H1 (cell line): ENCODE results near the gene OPHN1. TPM values are rescaled to one million over a fixed set of nuclear protein-coding genes. Genes with fewer than 3 reads are reported as not detected.

Experiments
- CTCF ChIA-PET: fragments of 300-600 bp; sonication (Branson Sonifier 250); formaldehyde crosslinking; loops from one replicate; lab custom pipeline; 2021; ENCODE audit not compliant: partially characterized antibody; lab: Charles Lee
- POLR2A ChIA-PET: fragments of 300-600 bp; sonication (Branson Sonifier 250); formaldehyde crosslinking; loops from one replicate; lab custom pipeline; 2021; ENCODE audit warnings: inconsistent platforms; ENCODE audit not compliant: partially characterized antibody; lab: Charles Lee
- DNase-seq, 2 experiments: peaks; one replicate each; pipeline versions ENCODE4 v3.0.0 to v3.0.0-alpha.2; 2010 to 2022; ENCODE audit warnings: low spot score in 2 of 2, low read depth in 1 of 2, mixed read lengths in 1 of 2
- FAIRE-seq: peaks from 2 replicates; lab custom pipeline; 2011; peaks lifted over from hg19 to GRCh38; lab: Jason Lieb, UNC
- H2AFZ ChIP-seq: 2 replicates; pipeline ENCODE4 v1.8.1; 2012; ENCODE audit warnings: low read length, inconsistent platforms
- H2AK5ac ChIP-seq: 2 replicates; pipeline ENCODE4 v1.6.1; 2013; ENCODE audit warnings: low read depth, low read length
- H2BK120ac ChIP-seq: replicated peaks from 2 replicates; pipeline ENCODE3; 2013; ENCODE audit warnings: low read depth, low read length, inconsistent platforms
- H2BK12ac ChIP-seq: 2 replicates; pipeline ENCODE4 v1.6.1; 2013; ENCODE audit warnings: low read depth, low read length
- H2BK15ac ChIP-seq: 2 replicates; pipeline ENCODE4 v1.6.1; 2013; ENCODE audit warnings: low read length
- H2BK20ac ChIP-seq: 2 replicates; pipeline ENCODE4 v1.6.1; 2013; ENCODE audit warnings: low read length
- H2BK5ac ChIP-seq: 2 replicates; pipeline ENCODE4 v1.6.1; 2013; ENCODE audit warnings: low read depth, low read length
- H3K14ac ChIP-seq: 2 replicates; pipeline ENCODE4 v1.6.1; 2013; ENCODE audit warnings: inconsistent platforms; ENCODE audit not compliant: insufficient read length
- H3K18ac ChIP-seq: 2 replicates; pipeline ENCODE4 v1.6.1; 2013; ENCODE audit warnings: low read length; ENCODE audit errors: extremely low read depth
- H3K23ac ChIP-seq: 2 replicates; pipeline ENCODE4 v1.6.1; 2013; ENCODE audit warnings: inconsistent platforms; ENCODE audit not compliant: insufficient read length
- H3K23me2 ChIP-seq: 2 replicates; pipeline ENCODE4 v1.6.1; 2013; ENCODE audit warnings: low read depth, low read length
- H3K27ac ChIP-seq: 2 replicates; pipeline ENCODE4 v1.6.1; 2011; ENCODE audit warnings: low read depth, low read length, inconsistent platforms
- H3K27me3 ChIP-seq, 4 experiments: replicated peaks in 1 of 4; 1 replicate in 1 of 4; 2 replicates in 3 of 4; pipeline versions ENCODE4 v1.6.1 to v1.8.1; 2011 to 2013; ENCODE audit warnings: low read length in 3 of 4, mild to moderate bottlenecking in 3 of 4, inconsistent platforms in 2 of 4, mixed read lengths in 2 of 4, moderate library complexity in 1 of 4; ENCODE audit not compliant: control insufficient read depth in 3 of 4, insufficient read depth in 3 of 4; ENCODE audit errors: extremely low read depth in 1 of 4
- H3K36me3 ChIP-seq, 4 experiments: 2 replicates each; pipeline versions ENCODE4 v1.6.1 to v1.8.1; 2011 to 2013; ENCODE audit warnings: mild to moderate bottlenecking in 4 of 4, low read length in 3 of 4, moderate library complexity in 2 of 4, control low read depth in 1 of 4, inconsistent platforms in 1 of 4; ENCODE audit not compliant: insufficient read depth in 4 of 4, control insufficient read depth in 2 of 4
- H3K4ac ChIP-seq: replicated peaks from 2 replicates; pipeline ENCODE3; 2013; ENCODE audit warnings: low read length, low read depth, mixed read lengths, inconsistent platforms; ENCODE audit not compliant: insufficient read length
- H3K4me1 ChIP-seq, 4 experiments: replicated peaks in 1 of 4; 1 replicate in 1 of 4; 2 replicates in 3 of 4; pipeline versions ENCODE4 v1.6.1 to v1.8.1; 2011 to 2013; ENCODE audit warnings: low read length in 3 of 4, inconsistent platforms in 2 of 4, mixed read lengths in 1 of 4; ENCODE audit not compliant: insufficient read depth in 4 of 4, control insufficient read depth in 3 of 4
- H3K4me2 ChIP-seq, 2 experiments: 2 replicates each; pipeline versions ENCODE4 v1.6.1 to v1.8.1; 2011 to 2013; ENCODE audit warnings: low read depth in 2 of 2, low read length in 2 of 2, control low read depth in 1 of 2, inconsistent platforms in 1 of 2, mild to moderate bottlenecking in 1 of 2; ENCODE audit not compliant: insufficient read depth in 1 of 2
- H3K4me3 ChIP-seq, 4 experiments: fragments of 200-600, 300-600 bp in 1 of 4; sonication (generic), shearing (Covaris generic), sonication (Bioruptor Twin) in 1 of 4; 2 replicates each; pipeline versions ENCODE4 v1.5.1 to v1.8.1; 2011 to 2016; ENCODE audit warnings: low read length in 4 of 4, low read depth in 3 of 4, control low read depth in 2 of 4, inconsistent platforms in 2 of 4, mild to moderate bottlenecking in 2 of 4, mixed read lengths in 1 of 4, moderate library complexity in 1 of 4; ENCODE audit not compliant: insufficient read depth in 2 of 4; ENCODE audit errors: extremely low read depth in 1 of 4
- H3K56ac ChIP-seq: replicated peaks from 2 replicates; pipeline ENCODE3; 2013; ENCODE audit warnings: low read depth, mild to moderate bottlenecking, mixed read lengths, low read length, inconsistent platforms; ENCODE audit not compliant: insufficient read length
- H3K79me1 ChIP-seq: 2 replicates; pipeline ENCODE4 v1.6.1; 2013; ENCODE audit warnings: low read depth, low read length, control low read depth
- H3K79me2 ChIP-seq, 2 experiments: 2 replicates each; pipeline versions ENCODE4 v1.6.1 to v1.8.1; 2012 to 2013; ENCODE audit warnings: low read length in 2 of 2, mild to moderate bottlenecking in 2 of 2, inconsistent platforms in 1 of 2; ENCODE audit not compliant: insufficient read depth in 2 of 2, control insufficient read depth in 1 of 2
- H3K9ac ChIP-seq, 4 experiments: replicated peaks in 1 of 4; 1 replicate in 1 of 4; 2 replicates in 3 of 4; pipeline versions ENCODE4 v1.6.1 to v1.8.1; 2011 to 2013; ENCODE audit warnings: low read depth in 3 of 4, low read length in 3 of 4, control low read depth in 2 of 4, mild to moderate bottlenecking in 2 of 4, moderate library complexity in 2 of 4, inconsistent platforms in 1 of 4; ENCODE audit errors: extremely low read depth in 1 of 4
- H3K9me3 ChIP-seq, 2 experiments: 2 replicates each; pipeline versions ENCODE4 v1.6.1 to v1.8.1; 2012 to 2013; ENCODE audit warnings: mild to moderate bottlenecking in 2 of 2, moderate library complexity in 2 of 2, control low read depth in 1 of 2, inconsistent platforms in 1 of 2, low read depth in 1 of 2, low read length in 1 of 2, mixed read lengths in 1 of 2; ENCODE audit not compliant: insufficient read depth in 2 of 2
- H4K20me1 ChIP-seq, 2 experiments: replicated peaks in 1 of 2; 2 replicates each; pipeline versions ENCODE3 to v1.8.1; 2011 to 2013; ENCODE audit warnings: inconsistent platforms in 2 of 2, low read length in 2 of 2, mild to moderate bottlenecking in 1 of 2; ENCODE audit not compliant: insufficient read depth in 2 of 2, control insufficient read depth in 1 of 2
- H4K5ac ChIP-seq: 2 replicates; pipeline ENCODE4 v1.6.1; 2013; ENCODE audit warnings: low read length, low read depth, mixed read lengths, inconsistent platforms; ENCODE audit not compliant: insufficient read length
- H4K8ac ChIP-seq: 2 replicates; pipeline ENCODE4 v1.8.0; 2013; ENCODE audit warnings: mild to moderate bottlenecking, moderate library complexity, low read length, inconsistent platforms; ENCODE audit not compliant: insufficient read depth; ENCODE audit errors: extremely low read depth
- H4K91ac ChIP-seq: replicated peaks from 2 replicates; pipeline ENCODE3; 2013; ENCODE audit warnings: low read length, mixed read lengths, inconsistent platforms; ENCODE audit not compliant: insufficient read length
- E2F6 ChIP-seq: IDR thresholded peaks from 2 replicates; pipeline ENCODE4 v1.6.1; 2012; ENCODE audit warnings: inconsistent platforms
- MAFK ChIP-seq: IDR thresholded peaks from 2 replicates; pipeline ENCODE4 v1.6.1; 2012; ENCODE audit warnings: low read depth, mild to moderate bottlenecking, improper control_type of control experiment, low read length
- RFX5 ChIP-seq: IDR thresholded peaks from 2 replicates; pipeline ENCODE4 v1.6.1; 2011; ENCODE audit warnings: low read depth, low read length, improper control_type of control experiment, borderline replicate concordance
- USF2 ChIP-seq: IDR thresholded peaks from 2 replicates; pipeline ENCODE4 v1.6.1; 2011; ENCODE audit warnings: low read length, improper control_type of control experiment
- WGBS, 2 experiments: shearing (Covaris generic) in 1 of 2; methylation state at CpG; one replicate each; pipeline versions ENCODE4 v1.1.6 to v1.1.7; 2013 to 2015; ENCODE audit warnings: low lambda C conversion rate in 2 of 2, mixed read lengths in 2 of 2, inconsistent platforms in 1 of 2, low coverage in 1 of 2, missing lambda C conversion rate in 1 of 2; ENCODE audit not compliant: insufficient replicate concordance in 2 of 2, insufficient coverage in 1 of 2, insufficient read length in 1 of 2; ENCODE audit errors: extremely low coverage in 1 of 2, missing lambda C conversion rate in 1 of 2; 5-methylcytosine and 5-hydroxymethylcytosine counted together
- polyA plus RNA-seq, 7 experiments: library from polyadenylated mRNA; depleted of rRNA in 3 of 7; stranded (reverse) in 5 of 7; unstranded in 2 of 7; fragments of >200 nt in 5 of 7; fragments of 200-250 nt in 2 of 7; gene quantifications; 1 replicate in 5 of 7; 2 replicates in 1 of 7; 4 replicates in 1 of 7; pipeline versions ENCODE4 v1.2.1 to v1.2.3, GENCODE V29; 2011 to 2013; ENCODE audit warnings: missing spikeins in 2 of 7, mixed read lengths in 2 of 7
- total RNA-seq: library from RNA; stranded (reverse); fragmentation: NEBNext Ultra II Directional; extraction: Animal tissue kit (Norgen Biotek cat#: 25700); gene quantifications from 2 replicates; pipeline ENCODE4 v1.2.1, GENCODE V29; 2021
- TF ChIP-seq, protein P1 (sequence below), 3 experiments: IDR thresholded peaks; 1 replicate in 2 of 3; 2 replicates in 1 of 3; pipeline versions ENCODE4 v1.5.1 to v1.6.1; 2011; ENCODE audit warnings: low read length in 3 of 3, mild to moderate bottlenecking in 3 of 3, inconsistent platforms in 2 of 3, low read depth in 1 of 3, moderate library complexity in 1 of 3; ENCODE audit not compliant: insufficient read depth in 1 of 3; ENCODE audit errors: control extremely low read depth in 1 of 3
- TF ChIP-seq, protein P2 (sequence below): IDR thresholded peaks from 2 replicates; pipeline ENCODE4 v1.6.1; 2012; ENCODE audit warnings: low read length, inconsistent platforms

The OPHN1 gene
- total and polyA plus RNA-seq, 2 of the 8 experiments (the other 6 are each of a cell fraction or from before 2014, with no cell fraction given), result 1.2 to 3.5 TPM

DNA sequence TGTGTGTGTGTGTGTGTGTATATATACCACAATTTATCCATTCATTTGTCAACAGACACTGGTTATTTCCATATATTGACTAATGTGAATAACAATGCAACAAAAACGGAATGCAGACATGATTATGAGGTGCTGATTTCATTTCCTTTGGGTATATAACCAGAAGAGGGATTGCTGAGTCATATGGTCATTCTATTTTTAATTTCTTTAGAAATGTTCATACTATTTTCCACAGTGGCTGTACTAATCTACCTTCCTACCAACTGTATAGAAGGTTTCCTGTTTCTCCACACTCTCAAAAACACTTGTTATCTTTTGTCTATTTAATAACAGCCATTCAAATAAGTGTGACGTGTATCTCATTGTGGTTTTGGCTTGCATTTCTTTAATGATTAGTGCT is 269.9 kb downstream of the OPHN1 start:
- Histone ChIP-seq H2AK5ac (no peak overlapping the region), H3K27me3 (no peaks in the 10 kb centered on the region), H3K9me3 (no peaks in the 10 kb centered on the region), H3K4me1 (no peaks in the 10 kb centered on the region), H4K8ac (no peak overlapping the region), H3K4ac (no peak overlapping the region), H3K4me2 (no peak overlapping the region), H3K27ac (no peak overlapping the region), H3K56ac (no peak overlapping the region), H3K79me2 (no peaks in the 10 kb centered on the region), H3K14ac (no peak overlapping the region), H2BK120ac (no peak overlapping the region), H3K23me2 (no peaks in the 10 kb centered on the region), H3K18ac (no peak overlapping the region), H2BK5ac (no peak overlapping the region), H2BK12ac (no peak overlapping the region), H2AFZ (no peak overlapping the region), H4K20me1 (no peaks in the 10 kb centered on the region), H3K79me1 (no peaks in the 10 kb centered on the region), H3K23ac (no peak overlapping the region), H4K5ac (no peak overlapping the region), H3K36me3 (no peaks in the 10 kb centered on the region), H3K9ac (no peak overlapping the region), H3K4me3 (no peak overlapping the region), H2BK20ac (no peak overlapping the region), H4K91ac (no peak overlapping the region), H2BK15ac (no peak overlapping the region)
- FAIRE-seq, result no peak
- POLR2A ChIA-PET, result no interaction called here
- no peak for DNase-seq
- WGBS, 2 experiments, result 89% methylated on average over 2 of the region's 2 CpGs; no CpG with 5 or more reads in 1 of the 2 experiments
- CTCF ChIA-PET, result no interaction called here
- TF ChIP-seq RFX5, result no peak
- TF ChIP-seq MAFK, result no peak
- TF ChIP-seq, protein P1, sequence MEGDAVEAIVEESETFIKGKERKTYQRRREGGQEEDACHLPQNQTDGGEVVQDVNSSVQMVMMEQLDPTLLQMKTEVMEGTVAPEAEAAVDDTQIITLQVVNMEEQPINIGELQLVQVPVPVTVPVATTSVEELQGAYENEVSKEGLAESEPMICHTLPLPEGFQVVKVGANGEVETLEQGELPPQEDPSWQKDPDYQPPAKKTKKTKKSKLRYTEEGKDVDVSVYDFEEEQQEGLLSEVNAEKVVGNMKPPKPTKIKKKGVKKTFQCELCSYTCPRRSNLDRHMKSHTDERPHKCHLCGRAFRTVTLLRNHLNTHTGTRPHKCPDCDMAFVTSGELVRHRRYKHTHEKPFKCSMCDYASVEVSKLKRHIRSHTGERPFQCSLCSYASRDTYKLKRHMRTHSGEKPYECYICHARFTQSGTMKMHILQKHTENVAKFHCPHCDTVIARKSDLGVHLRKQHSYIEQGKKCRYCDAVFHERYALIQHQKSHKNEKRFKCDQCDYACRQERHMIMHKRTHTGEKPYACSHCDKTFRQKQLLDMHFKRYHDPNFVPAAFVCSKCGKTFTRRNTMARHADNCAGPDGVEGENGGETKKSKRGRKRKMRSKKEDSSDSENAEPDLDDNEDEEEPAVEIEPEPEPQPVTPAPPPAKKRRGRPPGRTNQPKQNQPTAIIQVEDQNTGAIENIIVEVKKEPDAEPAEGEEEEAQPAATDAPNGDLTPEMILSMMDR (IDR thresholded peaks at IDR 0.05; ENCODE audit: control extremely low read depth in 1 of 3, insufficient read depth in 1 of 3, low read depth in 1 of 3, low read length in 3 of 3), result no peak
- TF ChIP-seq USF2, result no peak
- TF ChIP-seq, protein P2, sequence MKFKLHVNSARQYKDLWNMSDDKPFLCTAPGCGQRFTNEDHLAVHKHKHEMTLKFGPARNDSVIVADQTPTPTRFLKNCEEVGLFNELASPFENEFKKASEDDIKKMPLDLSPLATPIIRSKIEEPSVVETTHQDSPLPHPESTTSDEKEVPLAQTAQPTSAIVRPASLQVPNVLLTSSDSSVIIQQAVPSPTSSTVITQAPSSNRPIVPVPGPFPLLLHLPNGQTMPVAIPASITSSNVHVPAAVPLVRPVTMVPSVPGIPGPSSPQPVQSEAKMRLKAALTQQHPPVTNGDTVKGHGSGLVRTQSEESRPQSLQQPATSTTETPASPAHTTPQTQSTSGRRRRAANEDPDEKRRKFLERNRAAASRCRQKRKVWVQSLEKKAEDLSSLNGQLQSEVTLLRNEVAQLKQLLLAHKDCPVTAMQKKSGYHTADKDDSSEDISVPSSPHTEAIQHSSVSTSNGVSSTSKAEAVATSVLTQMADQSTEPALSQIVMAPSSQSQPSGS, result no peak
- TF ChIP-seq E2F6, result no peak
